Measurements from ENCODE around the gene ASPA. TPM values are rescaled to one million over a fixed set of nuclear protein-coding genes. Genes with fewer than 3 reads are reported as not detected.

ASPA gene
- total RNA-seq, 2 donors from 2014 or later: 1.4 to 2.6 TPM

DNA sequence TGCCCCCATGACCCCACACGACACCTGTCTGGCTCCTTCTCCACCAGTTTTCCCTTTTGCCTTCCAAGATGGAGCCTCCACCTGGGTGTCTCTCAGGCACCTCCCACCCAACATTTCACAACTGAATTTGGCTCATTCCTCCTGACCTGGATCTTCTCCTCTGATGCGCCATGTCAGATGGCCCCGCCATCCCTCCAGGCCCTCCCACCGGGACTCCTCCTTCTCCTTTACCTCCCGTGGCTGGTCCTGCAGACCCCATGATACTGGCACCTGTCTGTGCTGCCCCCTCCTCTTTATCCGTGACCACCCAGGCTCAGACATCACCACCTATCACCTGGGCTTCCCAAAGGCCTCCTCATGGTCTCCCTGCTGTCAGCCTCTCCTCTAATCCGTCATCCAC, 77.1 kb downstream of the ASPA start:
- DNase-seq (ENCODE audit: low spot score) (no peak), ATAC-seq (ENCODE audit: insufficient number of reproducible peaks, low FRiP score, low read depth) (no peak)
- Histone ChIP-seq H3K4me1 (ENCODE audit: control insufficient read depth in 1 of 2, low read depth in 2 of 2) (no peaks in the 10 kb centered on the region), H3K4me3 (no peak overlapping the region), H3K27me3 (replicated peaks; ENCODE audit: insufficient read depth) (no peaks in the 10 kb centered on the region), H3K9me3 (no peaks in the 10 kb centered on the region), H3K27ac (no peak overlapping the region), H3K36me3 (no peaks in the 10 kb centered on the region)
- TF ChIP-seq, protein P1, sequence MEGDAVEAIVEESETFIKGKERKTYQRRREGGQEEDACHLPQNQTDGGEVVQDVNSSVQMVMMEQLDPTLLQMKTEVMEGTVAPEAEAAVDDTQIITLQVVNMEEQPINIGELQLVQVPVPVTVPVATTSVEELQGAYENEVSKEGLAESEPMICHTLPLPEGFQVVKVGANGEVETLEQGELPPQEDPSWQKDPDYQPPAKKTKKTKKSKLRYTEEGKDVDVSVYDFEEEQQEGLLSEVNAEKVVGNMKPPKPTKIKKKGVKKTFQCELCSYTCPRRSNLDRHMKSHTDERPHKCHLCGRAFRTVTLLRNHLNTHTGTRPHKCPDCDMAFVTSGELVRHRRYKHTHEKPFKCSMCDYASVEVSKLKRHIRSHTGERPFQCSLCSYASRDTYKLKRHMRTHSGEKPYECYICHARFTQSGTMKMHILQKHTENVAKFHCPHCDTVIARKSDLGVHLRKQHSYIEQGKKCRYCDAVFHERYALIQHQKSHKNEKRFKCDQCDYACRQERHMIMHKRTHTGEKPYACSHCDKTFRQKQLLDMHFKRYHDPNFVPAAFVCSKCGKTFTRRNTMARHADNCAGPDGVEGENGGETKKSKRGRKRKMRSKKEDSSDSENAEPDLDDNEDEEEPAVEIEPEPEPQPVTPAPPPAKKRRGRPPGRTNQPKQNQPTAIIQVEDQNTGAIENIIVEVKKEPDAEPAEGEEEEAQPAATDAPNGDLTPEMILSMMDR (IDR thresholded peaks at IDR 0.05): no peak

Other genes with a start within 250 kb of the ASPA start
- 1 to 10 TPM in 1 of 2 donors, not detected in 1; 1.4 TPM for gene OR3A1, start 177.6 kb upstream of the ASPA start, total RNA-seq
- gene OR3A2, start 89.7 kb upstream of the ASPA start, total RNA-seq: under 1 TPM; 0.49 to 0.68 TPM
- gene OR1E1, start 77.6 kb upstream of the ASPA start, total RNA-seq: not detected
- not detected for gene OR3A3, start 64.6 kb upstream of the ASPA start, total RNA-seq
- gene OR1E2, start 42.2 kb upstream of the ASPA start, total RNA-seq: not detected
- not detected for gene SPATA22, start 4.2 kb upstream of the ASPA start, total RNA-seq
- gene TRPV3, start 81.8 kb downstream of the ASPA start, total RNA-seq: under 1 TPM in 1 of 2 donors, not detected in 1; 0.56 TPM
- 1 to 10 TPM; 5.8 to 7.0 TPM for gene TRPV1, start 133.4 kb downstream of the ASPA start, total RNA-seq
- gene SHPK, start 160.3 kb downstream of the ASPA start, total RNA-seq: 10 to 100 TPM; 10.5 to 16.1 TPM
- gene CTNS, start 160.8 kb downstream of the ASPA start, total RNA-seq: 10 to 100 TPM in 1 of 2 donors, 1 to 10 TPM in 1; 6.6 to 23.3 TPM
- 100 to 1,000 TPM; 127 to 243 TPM for gene TAX1BP3, start 192.6 kb downstream of the ASPA start, total RNA-seq
- gene EMC6, start 192.8 kb downstream of the ASPA start, total RNA-seq: 10 to 100 TPM; 10.8 to 17.6 TPM
- gene P2RX5, start 220.2 kb downstream of the ASPA start, total RNA-seq: 1 to 10 TPM in 1 of 2 donors, not detected in 1; 2.3 TPM
- gene HASPIN, start 247.9 kb downstream of the ASPA start, total RNA-seq: under 1 TPM in 1 of 2 donors, not detected in 1; 0.41 TPM